K562 (cell line): Measurements from ENCODE around the gene TPO. TPM values are rescaled to one million over a fixed set of nuclear protein-coding genes. Genes with fewer than 3 reads are reported as not detected.

ENCODE experiments used
- ATAC-seq: fragments of 200-7000 bp; cut with Tn5 transposase; 3 replicates; pipeline ENCODE4 v1.9.1; 2020; ENCODE audit warnings: moderate library complexity
- BruUV-seq: library from RNA; stranded (reverse); fragments of 400-500 nt; replicated peaks from 2 replicates; lab custom pipeline; 2021; lab: Mats Ljungman, UMichigan
- CTCF ChIA-PET: fragments of 300-600 bp; formaldehyde crosslinking; extraction: SDS; loops from one replicate; lab custom pipeline; 2021; ENCODE audit warnings: low intra/inter-chr PET ratio; lab: Yijun Ruan, JAX
- POLR2A ChIA-PET: fragments of 300-600, 350-650 bp; sonication (Branson Sonifier 250); formaldehyde crosslinking; extraction: SDS; loops from one replicate; lab custom pipeline; 2021; ENCODE audit warnings: antibody characterized with exemption, inconsistent platforms; lab: Yijun Ruan, JAX
- DNase-seq, 4 experiments: peaks; one replicate each; pipeline versions ENCODE4 v3.0.0 to v3.0.0-alpha.2; 2011 to 2018; ENCODE audit warnings: low spot score in 3 of 4, mixed read lengths in 3 of 4; ENCODE audit errors: extremely low read depth in 1 of 4
- FAIRE-seq: peaks from 2 replicates; lab custom pipeline; 2011; peaks lifted over from hg19 to GRCh38; lab: Jason Lieb, UNC
- H2AFZ ChIP-seq: 2 replicates; pipeline ENCODE4 v1.6.0; 2011; ENCODE audit warnings: low read depth, low read length, control low read depth, inconsistent platforms
- H3K27ac ChIP-seq: fragments of 200-600 bp; 3 replicates; pipeline ENCODE4 v1.8.0; 2011; ENCODE audit warnings: low read depth, mild to moderate bottlenecking, control low read depth, inconsistent platforms, low read length, moderate library complexity, mixed read lengths; ENCODE audit errors: extremely low read depth
- H3K27me3 ChIP-seq, 2 experiments: fragments of 300-600 bp in 1 of 2; 2 replicates in 1 of 2; 3 replicates in 1 of 2; pipeline versions ENCODE4 v1.6.0 to v1.8.0; 2011; ENCODE audit warnings: inconsistent platforms in 2 of 2, low read length in 2 of 2, mild to moderate bottlenecking in 1 of 2, mixed read lengths in 1 of 2, moderate library complexity in 1 of 2; ENCODE audit not compliant: control insufficient read depth in 2 of 2, insufficient read depth in 2 of 2
- H3K36me3 ChIP-seq: fragments of 300-600 bp; 3 replicates; pipeline ENCODE4 v1.8.0; 2011; ENCODE audit warnings: mild to moderate bottlenecking, low read length, inconsistent platforms; ENCODE audit not compliant: control insufficient read depth, insufficient read depth
- H3K4me1 ChIP-seq, 2 experiments: fragments of 200-600 bp in 1 of 2; replicated peaks in 1 of 2; 2 replicates in 1 of 2; 3 replicates in 1 of 2; pipeline versions ENCODE4 v1.5.1 to v1.8.0; 2011; ENCODE audit warnings: inconsistent platforms in 2 of 2, low read length in 2 of 2, mild to moderate bottlenecking in 1 of 2, mixed read lengths in 1 of 2, moderate library complexity in 1 of 2; ENCODE audit not compliant: control insufficient read depth in 2 of 2, insufficient read depth in 2 of 2
- H3K4me2 ChIP-seq: 2 replicates; pipeline ENCODE4 v1.6.1; 2011; ENCODE audit warnings: low read length, control low read depth, inconsistent platforms, mixed read lengths; ENCODE audit not compliant: insufficient read depth
- H3K4me3 ChIP-seq: fragments of 200-600 bp; sonication (generic), shearing (Covaris generic); 2 replicates; pipeline ENCODE4 v1.5.1; 2016; ENCODE audit warnings: control low read depth, inconsistent platforms
- H3K79me2 ChIP-seq: fragments of 200-600 bp; 3 replicates; pipeline ENCODE4 v1.8.0; 2011; ENCODE audit warnings: low read length, inconsistent platforms; ENCODE audit not compliant: control insufficient read depth, insufficient read depth
- H3K9ac ChIP-seq, 2 experiments: 2 replicates each; pipeline versions ENCODE4 v1.6.0 to v1.6.1; 2011; ENCODE audit warnings: low read depth in 2 of 2, low read length in 2 of 2, control low read depth in 1 of 2, inconsistent platforms in 1 of 2, mild to moderate bottlenecking in 1 of 2, mixed read lengths in 1 of 2; ENCODE audit not compliant: insufficient read depth in 1 of 2
- H3K9me1 ChIP-seq: one replicate; pipeline ENCODE4 v1.6.0; 2011; ENCODE audit warnings: inconsistent platforms, mild to moderate bottlenecking, low read length, moderate library complexity; ENCODE audit not compliant: control insufficient read depth, insufficient read depth
- H3K9me3 ChIP-seq: replicated peaks from 2 replicates; pipeline ENCODE4 v1.5.1; 2011; ENCODE audit warnings: low read depth, low read length, inconsistent platforms; ENCODE audit not compliant: control insufficient read depth, insufficient read depth
- H4K20me1 ChIP-seq: replicated peaks from 2 replicates; pipeline ENCODE4 v1.6.1; 2011; ENCODE audit warnings: low read length, inconsistent platforms, mixed read lengths; ENCODE audit not compliant: control insufficient read depth, insufficient read depth
- HMG20B ChIP-seq: fragments of 250-450 bp; sonication (Bioruptor Pico); IDR thresholded peaks from 2 replicates; pipeline ENCODE4 v1.5.0; 2021; ENCODE audit warnings: mild to moderate bottlenecking
- HNRNPUL1 ChIP-seq: fragments of 200-400 bp; formaldehyde crosslinking; IDR thresholded peaks from 2 replicates; pipeline ENCODE4 v1.6.1; 2017; ENCODE audit warnings: low read length
- NFIC ChIP-seq: fragments of 450-650 bp; IDR thresholded peaks from 2 replicates; pipeline ENCODE4 v1.6.1; 2017; ENCODE audit warnings: mild to moderate bottlenecking, inconsistent platforms
- NFIX ChIP-seq: fragments of 250-450 bp; sonication (Bioruptor Pico); IDR thresholded peaks from 2 replicates; pipeline ENCODE4 v1.4.0; 2020; ENCODE audit warnings: low read depth, mild to moderate bottlenecking, moderate library complexity
- NFYB ChIP-seq: IDR thresholded peaks from 2 replicates; pipeline ENCODE4 v1.6.1; 2011; ENCODE audit warnings: mild to moderate bottlenecking, moderate library complexity; ENCODE audit not compliant: insufficient read length; ENCODE audit errors: extremely low read depth
- SREBF2 ChIP-seq: sonication (generic); formaldehyde crosslinking; IDR thresholded peaks from 2 replicates; pipeline ENCODE4 v1.4.0; 2020; ENCODE audit warnings: mild to moderate bottlenecking, missing genetic modification reagents
- ZNF561 ChIP-seq: fragments of 450-650 bp; formaldehyde crosslinking; conservative IDR thresholded peaks from 2 replicates; pipeline ENCODE4 v1.4.0; 2020; ENCODE audit warnings: mild to moderate bottlenecking, moderate library complexity
- WGBS: fragments of 100-300 bp; shearing (Covaris generic); methylation state at CpG from one replicate; pipeline ENCODE4 v1.1.6; 2016; ENCODE audit warnings: low coverage, mixed read lengths; ENCODE audit not compliant: insufficient coverage; ENCODE audit errors: missing lambda C conversion rate; 5-methylcytosine and 5-hydroxymethylcytosine counted together
- in situ Hi-C: fragments of 300-500 bp; cut with MboI; formaldehyde crosslinking; loops from 4 replicates; pipeline ENCODE4 v1.15.0; 2018; ENCODE audit warnings: inconsistent platforms, mixed read lengths
- intact Hi-C: fragments of 100-400 bp; cut with micrococcal nuclease; formaldehyde crosslinking; loops from 2 replicates; pipeline ENCODE4 v1.14.2; 2022
- polyA plus RNA-seq, 8 experiments: library from polyadenylated mRNA; depleted of rRNA in 4 of 8; stranded (reverse) in 5 of 8; unstranded in 3 of 8; fragments of >200 nt; fragmentation: Nextera tagmentation in 2 of 8; fragmentation: Illumina TruSeq in 1 of 8; extraction: Ambion mirVana in 2 of 8; extraction: Trizol in 1 of 8; gene quantifications; 2 replicates each; pipeline versions ENCODE4 v1.2.1 to v1.2.3, GENCODE V29; 2011 to 2014; ENCODE audit warnings: inconsistent platforms in 1 of 8, missing spikeins in 1 of 8
- total RNA-seq, 7 experiments: library from RNA; depleted of rRNA in 6 of 7; stranded (reverse); fragments of >200 nt in 6 of 7; fragmentation: Illumina TruSeq in 2 of 7; extraction: Trizol in 2 of 7; gene quantifications; 2 replicates each; pipeline versions ENCODE4 v1.2.1 to v1.2.3, GENCODE V29; 2011 to 2021; ENCODE audit warnings: low replicate concordance in 1 of 7
- TF ChIP-seq, protein P1 (sequence below): IDR thresholded peaks from 2 replicates; pipeline ENCODE4 v1.6.1; 2011; ENCODE audit warnings: borderline replicate concordance, low read depth, mild to moderate bottlenecking, moderate library complexity, low read length; ENCODE audit not compliant: insufficient read depth, poor library complexity, severe bottlenecking
- TF ChIP-seq, protein P2 (sequence below): fragments of 450-650 bp; conservative IDR thresholded peaks from 2 replicates; pipeline ENCODE4 v1.6.1; 2016; ENCODE audit warnings: missing genetic modification characterization, low read depth, mild to moderate bottlenecking, control low read depth, missing compliant biosample characterization
- TF ChIP-seq, protein P3 (sequence below): fragments of 200-800 bp; sonication (Bioruptor generic); IDR thresholded peaks from 2 replicates; pipeline ENCODE4 v1.6.1; 2017; ENCODE audit warnings: missing genetic modification characterization, missing compliant biosample characterization
- TF ChIP-seq, protein P4 (sequence below): sonication (generic); IDR thresholded peaks from 2 replicates; pipeline ENCODE4 v1.6.1; 2016
- TF ChIP-seq, protein P5 (sequence below): sonication (generic); formaldehyde crosslinking; IDR thresholded peaks from 2 replicates; pipeline ENCODE4 v1.8.0; 2022; ENCODE audit warnings: mild to moderate bottlenecking, missing genetic modification reagents

Gene TPO
- total and polyA plus RNA-seq, 9 of the 15 experiments (the other 6 are each of a cell fraction or from before 2014, with no cell fraction given), result not detected

DNA sequence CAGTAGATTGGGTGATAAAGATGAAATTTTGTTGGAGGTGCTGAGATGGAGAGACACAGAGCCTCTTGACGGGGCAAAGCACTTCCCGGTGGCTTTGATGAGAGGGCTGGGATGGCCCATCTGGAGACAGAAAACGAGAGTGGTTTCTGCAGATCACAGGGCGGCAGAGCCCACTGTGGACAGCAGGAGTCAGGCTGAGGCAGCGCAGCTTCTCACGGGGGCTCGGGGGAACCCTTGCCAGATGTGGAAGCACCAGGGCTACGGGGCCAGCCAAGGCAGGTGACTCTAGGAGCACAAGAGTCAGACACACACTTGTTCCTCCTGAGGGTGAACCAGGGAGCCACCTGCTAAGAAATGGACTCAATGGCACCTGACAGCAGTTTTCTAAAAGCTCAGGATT, 78.5 kb downstream of the TPO start:
- CTCF ChIA-PET, result no interaction called here
- no peak overlapping the region for H3K27ac ChIP-seq
- FAIRE-seq, result no peak
- no peaks in the 10 kb centered on the region for H3K9me1 ChIP-seq
- WGBS, result 3% methylated on average over 7 of the region's 8 CpGs
- in situ Hi-C loops, result no loop called here
- H3K9ac ChIP-seq, result no peak overlapping the region
- BruUV-seq, result no TSS peak
- no peaks in the 10 kb centered on the region for H3K36me3 ChIP-seq
- POLR2A ChIA-PET, result no interaction called here
- H2AFZ ChIP-seq, result no peak overlapping the region
- H4K20me1 ChIP-seq, result no peaks in the 10 kb centered on the region
- no peak for ATAC-seq
- H3K79me2 ChIP-seq, result no peaks in the 10 kb centered on the region
- H3K27me3 ChIP-seq, result peaks cover 2 to 45% of the 10 kb centered on the region in 2 experiments; a peak in 3 of 5 replicates
- no peaks in the 10 kb centered on the region for H3K4me1 ChIP-seq
- H3K9me3 ChIP-seq, result no peaks in the 10 kb centered on the region
- intact Hi-C loops, result no loop called here
- no peak for DNase-seq
- H3K4me2 ChIP-seq, result no peak overlapping the region
- H3K4me3 ChIP-seq, result no peak overlapping the region
- TF ChIP-seq, protein P1, sequence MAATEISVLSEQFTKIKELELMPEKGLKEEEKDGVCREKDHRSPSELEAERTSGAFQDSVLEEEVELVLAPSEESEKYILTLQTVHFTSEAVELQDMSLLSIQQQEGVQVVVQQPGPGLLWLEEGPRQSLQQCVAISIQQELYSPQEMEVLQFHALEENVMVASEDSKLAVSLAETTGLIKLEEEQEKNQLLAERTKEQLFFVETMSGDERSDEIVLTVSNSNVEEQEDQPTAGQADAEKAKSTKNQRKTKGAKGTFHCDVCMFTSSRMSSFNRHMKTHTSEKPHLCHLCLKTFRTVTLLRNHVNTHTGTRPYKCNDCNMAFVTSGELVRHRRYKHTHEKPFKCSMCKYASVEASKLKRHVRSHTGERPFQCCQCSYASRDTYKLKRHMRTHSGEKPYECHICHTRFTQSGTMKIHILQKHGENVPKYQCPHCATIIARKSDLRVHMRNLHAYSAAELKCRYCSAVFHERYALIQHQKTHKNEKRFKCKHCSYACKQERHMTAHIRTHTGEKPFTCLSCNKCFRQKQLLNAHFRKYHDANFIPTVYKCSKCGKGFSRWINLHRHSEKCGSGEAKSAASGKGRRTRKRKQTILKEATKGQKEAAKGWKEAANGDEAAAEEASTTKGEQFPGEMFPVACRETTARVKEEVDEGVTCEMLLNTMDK, result no peak
- TF ChIP-seq NFYB, result no peak
- no peak for TF ChIP-seq ZNF561 (CRISPR knock-in tag)
- TF ChIP-seq, protein P2, sequence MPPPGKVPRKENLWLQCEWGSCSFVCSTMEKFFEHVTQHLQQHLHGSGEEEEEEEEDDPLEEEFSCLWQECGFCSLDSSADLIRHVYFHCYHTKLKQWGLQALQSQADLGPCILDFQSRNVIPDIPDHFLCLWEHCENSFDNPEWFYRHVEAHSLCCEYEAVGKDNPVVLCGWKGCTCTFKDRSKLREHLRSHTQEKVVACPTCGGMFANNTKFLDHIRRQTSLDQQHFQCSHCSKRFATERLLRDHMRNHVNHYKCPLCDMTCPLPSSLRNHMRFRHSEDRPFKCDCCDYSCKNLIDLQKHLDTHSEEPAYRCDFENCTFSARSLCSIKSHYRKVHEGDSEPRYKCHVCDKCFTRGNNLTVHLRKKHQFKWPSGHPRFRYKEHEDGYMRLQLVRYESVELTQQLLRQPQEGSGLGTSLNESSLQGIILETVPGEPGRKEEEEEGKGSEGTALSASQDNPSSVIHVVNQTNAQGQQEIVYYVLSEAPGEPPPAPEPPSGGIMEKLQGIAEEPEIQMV (tag), result no peak
- TF ChIP-seq, protein P3, sequence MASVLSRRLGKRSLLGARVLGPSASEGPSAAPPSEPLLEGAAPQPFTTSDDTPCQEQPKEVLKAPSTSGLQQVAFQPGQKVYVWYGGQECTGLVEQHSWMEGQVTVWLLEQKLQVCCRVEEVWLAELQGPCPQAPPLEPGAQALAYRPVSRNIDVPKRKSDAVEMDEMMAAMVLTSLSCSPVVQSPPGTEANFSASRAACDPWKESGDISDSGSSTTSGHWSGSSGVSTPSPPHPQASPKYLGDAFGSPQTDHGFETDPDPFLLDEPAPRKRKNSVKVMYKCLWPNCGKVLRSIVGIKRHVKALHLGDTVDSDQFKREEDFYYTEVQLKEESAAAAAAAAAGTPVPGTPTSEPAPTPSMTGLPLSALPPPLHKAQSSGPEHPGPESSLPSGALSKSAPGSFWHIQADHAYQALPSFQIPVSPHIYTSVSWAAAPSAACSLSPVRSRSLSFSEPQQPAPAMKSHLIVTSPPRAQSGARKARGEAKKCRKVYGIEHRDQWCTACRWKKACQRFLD (CRISPR knock-in tag), result no peak
- no peak for TF ChIP-seq HNRNPUL1
- TF ChIP-seq, protein P4, sequence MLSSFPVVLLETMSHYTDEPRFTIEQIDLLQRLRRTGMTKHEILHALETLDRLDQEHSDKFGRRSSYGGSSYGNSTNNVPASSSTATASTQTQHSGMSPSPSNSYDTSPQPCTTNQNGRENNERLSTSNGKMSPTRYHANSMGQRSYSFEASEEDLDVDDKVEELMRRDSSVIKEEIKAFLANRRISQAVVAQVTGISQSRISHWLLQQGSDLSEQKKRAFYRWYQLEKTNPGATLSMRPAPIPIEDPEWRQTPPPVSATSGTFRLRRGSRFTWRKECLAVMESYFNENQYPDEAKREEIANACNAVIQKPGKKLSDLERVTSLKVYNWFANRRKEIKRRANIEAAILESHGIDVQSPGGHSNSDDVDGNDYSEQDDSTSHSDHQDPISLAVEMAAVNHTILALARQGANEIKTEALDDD, result no peak
- TF ChIP-seq HMG20B (CRISPR knock-in tag), result no peak
- TF ChIP-seq NFIX (CRISPR knock-in tag), result no peak
- no peak for TF ChIP-seq NFIC
- TF ChIP-seq SREBF2, result no peak
- TF ChIP-seq, protein P5, sequence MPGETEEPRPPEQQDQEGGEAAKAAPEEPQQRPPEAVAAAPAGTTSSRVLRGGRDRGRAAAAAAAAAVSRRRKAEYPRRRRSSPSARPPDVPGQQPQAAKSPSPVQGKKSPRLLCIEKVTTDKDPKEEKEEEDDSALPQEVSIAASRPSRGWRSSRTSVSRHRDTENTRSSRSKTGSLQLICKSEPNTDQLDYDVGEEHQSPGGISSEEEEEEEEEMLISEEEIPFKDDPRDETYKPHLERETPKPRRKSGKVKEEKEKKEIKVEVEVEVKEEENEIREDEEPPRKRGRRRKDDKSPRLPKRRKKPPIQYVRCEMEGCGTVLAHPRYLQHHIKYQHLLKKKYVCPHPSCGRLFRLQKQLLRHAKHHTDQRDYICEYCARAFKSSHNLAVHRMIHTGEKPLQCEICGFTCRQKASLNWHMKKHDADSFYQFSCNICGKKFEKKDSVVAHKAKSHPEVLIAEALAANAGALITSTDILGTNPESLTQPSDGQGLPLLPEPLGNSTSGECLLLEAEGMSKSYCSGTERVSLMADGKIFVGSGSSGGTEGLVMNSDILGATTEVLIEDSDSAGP (CRISPR knock-in tag), result no peak
